Kidney (tissue), 14 donors: Measurements from ENCODE around the gene TTC39B. TPM values are rescaled to one million over a fixed set of nuclear protein-coding genes. Genes with fewer than 3 reads are reported as not detected.

ENCODE experiments used
- DNase-seq, 5 donors: peaks; one replicate each; pipeline ENCODE4 v3.0.0-alpha.2; 2013 to 2020
- FAIRE-seq: peaks from 2 replicates; lab custom pipeline; 2012; peaks lifted over from hg19 to GRCh38; lab: Jason Lieb, UNC
- H3K27ac ChIP-seq, 2 donors: one replicate each; pipeline ENCODE4 v1.7.0; 2013; ENCODE audit warnings: low read depth in 2 of 2, low read length in 2 of 2, inconsistent platforms in 1 of 2
- H3K27me3 ChIP-seq: one replicate; pipeline ENCODE4 v1.7.1; 2013; ENCODE audit warnings: low read length, inconsistent platforms; ENCODE audit not compliant: control insufficient read depth, insufficient read depth
- H3K36me3 ChIP-seq, 3 donors: one replicate each; pipeline versions ENCODE4 v1.7.0 to v1.7.1; 2013; ENCODE audit warnings: low read length in 3 of 3, control low read depth in 1 of 3, inconsistent platforms in 1 of 3; ENCODE audit not compliant: insufficient read depth in 3 of 3, control insufficient read depth in 2 of 3
- H3K4me1 ChIP-seq, 3 donors: one replicate each; pipeline versions ENCODE4 v1.7.0 to v1.7.1; 2013; ENCODE audit warnings: low read length in 3 of 3, inconsistent platforms in 1 of 3, low read depth in 1 of 3; ENCODE audit not compliant: control insufficient read depth in 2 of 3, insufficient read depth in 2 of 3
- H3K4me3 ChIP-seq, 3 donors: one replicate each; pipeline versions ENCODE4 v1.7.0 to v1.8.1; 2013; ENCODE audit warnings: low read length in 3 of 3, control low read depth in 1 of 3, inconsistent platforms in 1 of 3
- H3K9ac ChIP-seq, 3 donors: one replicate each; pipeline versions ENCODE4 v1.7.0 to v1.7.1; 2013; ENCODE audit warnings: low read length in 3 of 3, control low read depth in 1 of 3, inconsistent platforms in 1 of 3
- H3K9me3 ChIP-seq, 3 donors: one replicate each; pipeline versions ENCODE4 v1.7.0 to v1.7.1; 2013; ENCODE audit warnings: low read length in 3 of 3, control low read depth in 1 of 3, inconsistent platforms in 1 of 3; ENCODE audit not compliant: control insufficient read depth in 2 of 3, insufficient read depth in 1 of 3
- CTCF ChIP-seq: IDR thresholded peaks from 3 replicates; pipeline ENCODE4 v1.5.1; 2012; ENCODE audit warnings: mild to moderate bottlenecking, moderate library complexity, borderline replicate concordance; ENCODE audit not compliant: insufficient read depth; ENCODE audit errors: extremely low read depth
- intact Hi-C: fragments of 100-400 bp; cut with DNase I; formaldehyde crosslinking; loops from one replicate; pipeline ENCODE4 v1.11.1; 2022
- polyA plus RNA-seq: library from polyadenylated mRNA; stranded (reverse); fragments of 350-450 nt; fragmentation: Illumina TruSeq; extraction: RNeasy Lipid Tissue Mini Kit (QIAGEN cat#74804); gene quantifications from one replicate; pipeline ENCODE4 v1.2.3, GENCODE V29; 2014; ENCODE audit warnings: low read depth, low replicate concordance; ENCODE audit not compliant: insufficient read depth
- total RNA-seq: library from RNA; stranded (reverse); fragmentation: NEBNext Ultra II Directional; extraction: Animal tissue kit (Norgen Biotek cat#: 25700); gene quantifications from one replicate; pipeline ENCODE4 v1.2.1, GENCODE V29; 2021
- donor health status: control.
- donor health status: control.
- donor health status: control.
- donor health status: control.
- donor health status: control.
- donor health status: DM: yes; HTN: yes; CAD: no.
- donor health status: Normal renal cell carcinoma (clear cell type).

TTC39B gene
- total and polyA plus RNA-seq, 2 donors from 2014 or later: 4.9 to 22.0 TPM

DNA sequence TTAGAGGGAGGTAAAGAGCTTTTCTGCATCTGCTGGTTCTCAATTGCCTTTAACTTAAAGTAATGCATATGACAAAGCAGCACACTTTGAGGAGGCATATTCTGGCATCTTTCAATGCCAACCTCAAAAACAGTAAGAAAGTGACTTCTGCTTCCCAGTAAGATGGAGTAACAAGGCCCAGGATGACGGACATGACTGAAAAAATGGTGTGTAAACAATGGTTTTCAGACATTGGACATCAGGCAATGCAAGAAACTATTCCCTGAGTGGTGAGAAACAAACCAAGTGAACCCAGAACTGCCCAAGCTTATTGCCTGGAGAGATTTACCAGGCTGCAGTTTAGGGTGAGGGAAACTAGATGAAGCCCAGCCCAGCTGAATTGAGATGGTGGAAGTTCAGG, 39.8 kb upstream of the TTC39B start:
- peak overlapping the region in 1 of 2 donors; percentile 49 for H3K27ac ChIP-seq
- H3K4me1 ChIP-seq: peaks cover 0 to 8% (median 0%) of the 10 kb centered on the region in 3 donors
- intact Hi-C loops: no loop called here
- H3K9me3 ChIP-seq: no peaks in the 10 kb centered on the region
- DNase-seq: no peak
- H3K4me3 ChIP-seq: no peak overlapping the region
- H3K36me3 ChIP-seq: no peaks in the 10 kb centered on the region
- H3K27me3 ChIP-seq: no peaks in the 10 kb centered on the region
- TF ChIP-seq CTCF: no peak
- FAIRE-seq: no peak
- H3K9ac ChIP-seq: no peak overlapping the region

- FAIRE-seq (no peak), DNase-seq (no peak)
- no peak for TF ChIP-seq CTCF
- H3K27me3 ChIP-seq: no peaks in the 10 kb centered on the region
- H3K27ac ChIP-seq: no peak overlapping the region
- peaks cover 0 to 8% (median 0%) of the 10 kb centered on the region in 3 donors for H3K4me1 ChIP-seq
- intact Hi-C loops: no loop called here
- no peak overlapping the region for H3K4me3 ChIP-seq
- no peaks in the 10 kb centered on the region for H3K36me3 ChIP-seq
- no peaks in the 10 kb centered on the region for H3K9me3 ChIP-seq
- no peak overlapping the region for H3K9ac ChIP-seq
These were observed 37.2 kb upstream of the TTC39B start for GRCh38 chr9:15344191-15344590.

DNA sequence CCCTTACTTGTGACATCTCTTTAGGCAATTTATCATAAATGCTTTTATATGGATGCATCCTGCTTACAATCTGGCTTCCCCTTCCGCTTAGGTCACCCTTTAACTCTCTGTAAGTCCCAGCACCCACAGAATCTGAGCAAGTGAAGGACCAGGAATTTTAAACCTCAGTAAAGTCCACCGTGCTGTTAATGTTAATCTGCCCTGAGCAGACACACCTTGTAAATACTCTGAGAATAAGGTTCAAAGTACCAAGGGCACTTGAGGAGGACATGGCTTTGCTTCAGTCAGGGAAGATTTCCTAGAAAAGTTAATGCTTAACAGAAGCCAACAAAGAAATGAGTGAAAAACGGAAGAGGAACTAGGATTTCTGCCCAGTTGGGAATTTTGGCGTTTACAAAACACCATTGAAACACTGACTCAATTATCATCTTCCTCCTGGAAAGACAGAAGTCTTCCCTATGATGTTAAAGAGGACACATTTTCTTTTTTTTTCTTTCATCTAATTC, 26.4 kb upstream of the TTC39B start:
- H3K9me3 ChIP-seq: no peaks in the 10 kb centered on the region
- H3K36me3 ChIP-seq: no peaks in the 10 kb centered on the region
- H3K27me3 ChIP-seq: no peaks in the 10 kb centered on the region
- H3K4me3 ChIP-seq: no peak overlapping the region
- TF ChIP-seq CTCF: no peak
- H3K27ac ChIP-seq: peak overlapping the region in 1 of 2 donors; percentile 49
- no peak overlapping the region for H3K9ac ChIP-seq
- DNase-seq: peak in 2 of 5 donors; percentile 52 to 68
- H3K4me1 ChIP-seq: peaks cover 0 to 16% (median 2%) of the 10 kb centered on the region in 3 donors
- FAIRE-seq: peak; percentile 57
- intact Hi-C loops: no loop called here

GRCh38 chr9:15332939-15333338, 25.9 kb upstream of the TTC39B start:
- intact Hi-C loops: no loop called here
- FAIRE-seq: no peak
- TF ChIP-seq CTCF: no peak

More at GRCh38 chr9:15332939-15333338, 25.9 kb upstream of the TTC39B start:
- Histone ChIP-seq H3K36me3 (no peaks in the 10 kb centered on the region), H3K27me3 (no peaks in the 10 kb centered on the region), H3K27ac (peak overlapping the region in 1 of 2 donors; percentile 49), H3K9ac (no peak overlapping the region), H3K4me1 (peaks cover 0 to 16% (median 2%) of the 10 kb centered on the region in 3 donors), H3K9me3 (no peaks in the 10 kb centered on the region), H3K4me3 (no peak overlapping the region)
- DNase-seq: no peak
